Measurements from ENCODE around the gene HRCT1. TPM values are rescaled to one million over a fixed set of nuclear protein-coding genes. Genes with fewer than 3 reads are reported as not detected.
"Not testable (repeated sequence)": the region's sequence is repeated elsewhere in the genome, so short reads cannot be mapped to it uniquely, and the experiment has no call there.

HRCT1 gene
- total RNA-seq, 2 experiments from 2014 or later = not detected

DNA sequence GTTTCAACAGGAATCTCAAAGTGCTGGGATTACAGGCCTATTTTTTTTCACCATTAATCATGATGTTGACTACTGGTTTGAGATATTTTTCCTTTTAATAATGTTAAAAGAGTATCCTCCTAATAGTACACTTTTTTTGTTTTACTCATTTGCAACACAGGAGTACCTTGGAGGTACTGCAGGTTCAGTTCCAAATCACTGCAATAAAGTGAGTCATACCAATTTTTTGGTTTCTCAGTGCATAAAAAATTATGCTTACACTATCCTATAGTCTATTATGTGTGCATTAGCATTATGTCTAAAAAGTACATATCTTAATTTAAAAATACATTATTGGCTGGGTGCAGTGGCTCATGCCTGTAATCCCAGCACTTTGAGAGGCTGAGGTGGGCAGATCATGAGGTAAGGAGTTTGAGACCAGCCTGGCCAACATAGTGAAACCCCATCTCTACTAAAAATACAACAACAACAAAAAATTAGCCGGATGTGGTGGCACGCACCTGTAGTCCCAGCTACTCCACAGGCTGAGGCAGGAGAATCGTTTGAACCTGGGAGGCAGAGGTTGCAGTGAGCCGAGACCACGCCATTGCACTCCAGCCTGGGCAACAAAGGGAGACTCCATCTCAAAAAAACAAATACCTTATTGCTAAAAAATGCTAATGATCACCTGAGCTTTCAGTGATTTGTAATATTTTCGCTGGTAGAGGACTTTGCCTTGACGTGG, 8.5 kb upstream of the HRCT1 start:
- H3K4me1 Mint-ChIP-seq (ENCODE audit: low read depth); H3K4me3 Mint-ChIP-seq; POLR2A ChIA-PET; H3K27ac Mint-ChIP-seq; DNase-seq; ATAC-seq; H3K9me3 Mint-ChIP-seq (ENCODE audit: insufficient read depth); H3K36me3 Mint-ChIP-seq (ENCODE audit: low read depth): not testable (repeated sequence)
- H3K27me3 Mint-ChIP-seq (ENCODE audit: low read depth) = peaks cover 36% of the 10 kb centered on the region
- CTCF ChIA-PET = interaction anchor here (1.5 to 6.0 kb wide), 7 partner anchors 13 to 109 kb away, joined by 4 to 32 read pairs (median 8); no protein-coding TSS in a partner anchor

DNA sequence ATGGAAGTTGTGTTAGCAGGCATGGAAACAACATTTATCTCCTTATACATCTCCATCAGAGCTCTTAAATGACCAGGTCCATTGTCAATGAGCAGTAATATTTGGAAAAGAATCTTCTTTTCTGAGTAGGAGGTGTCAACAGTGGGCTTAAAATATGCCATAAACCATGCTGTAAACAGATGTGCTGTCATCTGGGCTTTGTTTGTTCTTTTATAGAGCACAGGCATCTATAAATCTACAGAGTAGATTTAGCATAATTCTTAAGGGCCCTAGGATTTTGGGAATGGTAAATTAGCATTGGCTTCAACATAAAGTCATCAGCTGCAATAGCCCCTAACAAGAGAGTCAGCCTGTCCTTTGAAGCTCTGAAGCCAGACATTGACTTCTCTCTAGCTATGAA, 7.7 kb upstream of the HRCT1 start:
- H3K4me1 Mint-ChIP-seq (ENCODE audit: low read depth) = peaks cover 3% of the 10 kb centered on the region
- H3K27ac Mint-ChIP-seq = no peak overlapping the region
- POLR2A ChIA-PET = no interaction called here
- no peak for ATAC-seq
- CTCF ChIA-PET = interaction anchor here (0.7 to 6.0 kb wide), 8 partner anchors 13 to 125 kb away, joined by 3 to 32 read pairs (median 6); no protein-coding TSS in a partner anchor
- H3K4me3 Mint-ChIP-seq = no peak overlapping the region
- no peaks in the 10 kb centered on the region for H3K36me3 Mint-ChIP-seq (ENCODE audit: low read depth)
- no peaks in the 10 kb centered on the region for H3K9me3 Mint-ChIP-seq (ENCODE audit: insufficient read depth)
- no peak for DNase-seq
- peaks cover 31% of the 10 kb centered on the region for H3K27me3 Mint-ChIP-seq (ENCODE audit: low read depth)

DNA sequence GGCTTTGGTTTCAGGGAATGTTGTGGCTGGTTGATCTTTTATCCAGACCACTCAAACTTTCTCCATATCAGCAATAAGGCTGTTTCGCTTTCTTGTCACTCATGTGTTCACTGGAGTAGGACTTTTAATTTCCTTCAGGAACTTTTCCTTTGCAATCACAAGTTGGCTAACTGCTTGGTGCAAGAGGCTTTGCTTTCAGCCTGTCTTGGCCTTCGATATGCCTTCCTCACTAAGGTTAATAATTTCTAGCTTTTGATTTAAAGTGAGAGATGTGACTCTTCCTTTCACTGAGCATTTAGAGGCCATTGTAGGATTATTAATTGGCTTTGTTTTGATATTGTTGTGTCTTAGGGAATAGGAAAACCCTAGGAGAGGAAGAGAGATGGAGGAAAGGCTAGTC, 7.0 kb upstream of the HRCT1 start:
- Mint-ChIP-seq H3K9me3 (ENCODE audit: insufficient read depth) (no peaks in the 10 kb centered on the region), H3K4me3 (no peak overlapping the region), H3K27ac (no peak overlapping the region), H3K4me1 (ENCODE audit: low read depth) (peaks cover 4% of the 10 kb centered on the region), H3K36me3 (ENCODE audit: low read depth) (no peaks in the 10 kb centered on the region), H3K27me3 (ENCODE audit: low read depth) (peaks cover 25% of the 10 kb centered on the region)
- ChIA-PET CTCF (interaction anchor here (0.7 to 6.0 kb wide), 9 partner anchors 12 to 125 kb away, joined by 3 to 32 read pairs (median 5); no protein-coding TSS in a partner anchor), POLR2A (no interaction called here)
- DNase-seq (no peak), ATAC-seq (no peak)

DNA sequence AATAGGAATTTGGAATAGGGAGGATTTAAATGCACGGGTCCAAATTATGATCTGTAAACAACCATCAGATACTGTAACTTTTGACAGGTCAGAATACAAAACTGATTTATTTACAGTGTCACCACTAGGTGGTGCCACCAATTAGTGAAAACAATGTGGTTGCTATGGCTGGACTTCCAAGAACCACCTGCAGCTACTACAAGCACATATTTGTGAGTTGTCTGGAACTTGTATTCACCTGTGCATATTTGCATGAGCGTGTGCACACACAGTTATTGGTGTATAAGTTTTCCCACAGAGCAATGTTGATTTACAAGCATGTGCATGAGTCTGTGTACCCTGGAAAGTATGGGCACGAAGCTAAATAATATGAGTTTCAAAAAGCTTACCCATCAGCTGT, 3.0 kb upstream of the HRCT1 start:
- DNase-seq = peak; percentile 64
- peaks cover 10% of the 10 kb centered on the region for H3K27me3 Mint-ChIP-seq (ENCODE audit: low read depth)

DNA sequence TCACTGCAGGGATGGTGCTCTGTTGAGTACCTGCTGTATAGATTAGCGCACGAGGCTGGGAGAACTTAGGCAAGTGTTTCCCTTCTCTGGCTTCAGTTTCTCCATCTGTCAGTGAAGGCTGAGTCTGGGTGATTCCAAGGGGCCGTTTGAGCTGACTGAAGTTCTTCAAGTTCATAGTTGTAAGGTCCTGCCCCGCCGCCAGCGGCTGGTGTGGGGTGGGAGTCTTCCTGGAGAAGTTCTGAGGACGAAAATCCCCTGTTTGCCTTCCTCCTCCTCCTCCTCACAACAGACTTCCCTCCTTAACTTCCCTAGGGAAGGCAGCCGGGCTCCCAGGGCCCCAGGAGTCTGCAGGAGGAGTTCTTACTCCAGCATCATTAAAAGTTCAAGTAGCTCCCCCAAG, 1.7 kb upstream of the HRCT1 start:
- peaks cover 6% of the 10 kb centered on the region for H3K27me3 Mint-ChIP-seq (ENCODE audit: low read depth)
- CTCF ChIA-PET = interaction anchor here (1.3 to 3.8 kb wide), 3 partner anchors 36 to 50 kb away, joined by 4 to 59 read pairs (median 37); no protein-coding TSS in a partner anchor
- H3K36me3 Mint-ChIP-seq (ENCODE audit: low read depth) = no peaks in the 10 kb centered on the region
- DNase-seq = no peak
- no peak for ATAC-seq
- peaks cover 22% of the 10 kb centered on the region for H3K4me1 Mint-ChIP-seq (ENCODE audit: low read depth)
- no peaks in the 10 kb centered on the region for H3K9me3 Mint-ChIP-seq (ENCODE audit: insufficient read depth)
- H3K27ac Mint-ChIP-seq = no peak overlapping the region
- no peak overlapping the region for H3K4me3 Mint-ChIP-seq
- POLR2A ChIA-PET = no interaction called here

More for the DNA sequence above, 3.0 kb upstream of the HRCT1 start:
- Mint-ChIP-seq H3K4me1 (ENCODE audit: low read depth) (peaks cover 10% of the 10 kb centered on the region), H3K36me3 (ENCODE audit: low read depth) (no peaks in the 10 kb centered on the region), H3K9me3 (ENCODE audit: insufficient read depth) (no peaks in the 10 kb centered on the region), H3K4me3 (no peak overlapping the region), H3K27ac (no peak overlapping the region)
- CTCF ChIA-PET = interaction anchor here (0.8 to 3.8 kb wide), 34 partner anchors 8 to 328 kb away, joined by 3 to 59 read pairs (median 4); no protein-coding TSS in a partner anchor
- ATAC-seq = peak; percentile 74
- POLR2A ChIA-PET = no interaction called here

DNA sequence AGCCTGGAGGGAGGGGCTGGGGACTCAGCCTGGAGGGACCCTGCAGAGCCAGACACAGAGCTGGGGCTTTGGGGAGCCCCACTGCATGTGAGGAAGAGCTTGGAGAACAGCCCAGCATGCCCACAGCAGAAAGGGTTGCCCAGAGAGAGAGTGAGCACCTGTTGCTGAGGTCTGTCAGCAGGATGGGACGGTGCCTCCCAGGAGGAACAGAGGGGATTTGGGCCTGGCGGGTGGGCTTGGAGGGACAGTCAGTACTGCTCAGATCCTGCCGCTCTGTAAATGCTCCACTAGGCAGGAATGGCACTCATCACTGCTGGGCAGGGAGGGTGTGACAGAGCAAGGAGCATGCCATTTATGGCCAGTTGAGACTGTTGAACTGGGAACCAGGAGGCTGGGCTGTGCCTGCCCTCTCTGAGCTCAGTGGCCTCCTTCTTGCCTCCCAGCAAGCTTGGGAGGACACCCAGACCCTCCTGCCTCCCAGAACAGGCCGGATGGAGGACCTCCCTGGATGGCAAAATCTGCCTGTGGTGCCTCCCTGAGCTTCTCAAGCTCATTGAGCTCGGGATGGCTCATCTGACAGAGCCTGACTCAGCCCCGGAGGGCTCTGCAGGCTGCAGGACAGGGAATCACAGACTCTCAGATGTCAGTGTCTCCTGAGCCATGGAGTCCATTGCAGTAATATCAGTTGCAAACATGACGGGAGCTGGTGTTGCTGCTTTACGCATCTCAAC, 786 bp upstream of the HRCT1 start:
- H3K4me1 Mint-ChIP-seq (ENCODE audit: low read depth) = peaks cover 27% of the 10 kb centered on the region
- POLR2A ChIA-PET = no interaction called here
- no peak for ATAC-seq
- H3K4me3 Mint-ChIP-seq = no peak overlapping the region
- H3K9me3 Mint-ChIP-seq (ENCODE audit: insufficient read depth) = no peaks in the 10 kb centered on the region
- no peak for DNase-seq
- CTCF ChIA-PET = interaction anchor here (1.3 to 3.8 kb wide), 2 partner anchors 35 to 49 kb away, joined by 4 to 37 read pairs; no protein-coding TSS in a partner anchor
- H3K27ac Mint-ChIP-seq = no peak overlapping the region
- no peaks in the 10 kb centered on the region for H3K36me3 Mint-ChIP-seq (ENCODE audit: low read depth)
- H3K27me3 Mint-ChIP-seq (ENCODE audit: low read depth) = peaks cover 6% of the 10 kb centered on the region

DNA sequence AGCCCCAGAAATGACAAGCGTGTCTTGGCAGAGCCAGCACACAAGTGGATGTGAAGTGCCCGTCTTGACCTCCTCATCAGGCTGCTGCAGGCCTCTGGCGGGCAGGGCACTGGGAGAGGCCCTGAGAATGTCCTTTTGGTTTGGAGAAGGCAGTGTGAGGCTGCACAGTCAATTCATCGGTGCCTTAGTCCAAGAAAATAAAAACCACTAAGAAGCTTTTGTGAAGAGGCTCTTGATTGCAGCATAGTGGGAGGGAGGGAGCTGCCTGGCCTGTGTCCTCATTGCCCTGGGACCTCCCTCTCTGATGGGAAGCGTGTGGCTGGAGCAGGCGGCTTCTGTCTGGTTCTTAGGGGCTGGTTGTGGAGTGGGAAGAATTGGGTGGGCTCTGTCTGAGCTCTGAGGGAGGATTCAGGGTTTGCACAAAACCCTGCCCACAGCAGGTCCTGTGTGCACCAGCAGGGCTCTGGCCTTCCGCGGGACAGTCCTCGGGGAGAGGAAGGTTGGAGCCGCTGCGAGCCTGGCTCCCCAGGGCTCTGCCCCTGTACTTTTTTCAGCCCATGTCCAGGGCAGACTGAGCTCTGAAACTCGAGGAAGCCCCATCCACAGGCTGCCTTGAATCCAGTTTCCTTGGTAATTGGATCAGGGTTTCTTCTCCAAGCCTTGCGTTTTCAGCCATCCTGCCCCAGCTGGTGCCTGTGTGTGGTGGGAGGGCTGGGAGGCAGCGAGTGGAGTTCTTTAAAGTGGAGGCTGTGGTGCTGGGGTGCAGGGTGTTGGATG, 1.1 kb downstream of the HRCT1 start:
- H3K27ac Mint-ChIP-seq = peak overlapping the region; percentile 58
- DNase-seq = no peak
- ATAC-seq = no peak
- no peak overlapping the region for H3K4me3 Mint-ChIP-seq
- H3K4me1 Mint-ChIP-seq (ENCODE audit: low read depth) = peaks cover 45% of the 10 kb centered on the region
- H3K9me3 Mint-ChIP-seq (ENCODE audit: insufficient read depth) = no peaks in the 10 kb centered on the region
- ChIA-PET CTCF (interaction anchor here (0.7 to 1.7 kb wide), 3 partner anchors 38 to 117 kb away, joined by 3 to 4 read pairs (median 3); no protein-coding TSS in a partner anchor), POLR2A (no interaction called here)
- no peaks in the 10 kb centered on the region for H3K36me3 Mint-ChIP-seq (ENCODE audit: low read depth)
- H3K27me3 Mint-ChIP-seq (ENCODE audit: low read depth) = no peaks in the 10 kb centered on the region

DNA sequence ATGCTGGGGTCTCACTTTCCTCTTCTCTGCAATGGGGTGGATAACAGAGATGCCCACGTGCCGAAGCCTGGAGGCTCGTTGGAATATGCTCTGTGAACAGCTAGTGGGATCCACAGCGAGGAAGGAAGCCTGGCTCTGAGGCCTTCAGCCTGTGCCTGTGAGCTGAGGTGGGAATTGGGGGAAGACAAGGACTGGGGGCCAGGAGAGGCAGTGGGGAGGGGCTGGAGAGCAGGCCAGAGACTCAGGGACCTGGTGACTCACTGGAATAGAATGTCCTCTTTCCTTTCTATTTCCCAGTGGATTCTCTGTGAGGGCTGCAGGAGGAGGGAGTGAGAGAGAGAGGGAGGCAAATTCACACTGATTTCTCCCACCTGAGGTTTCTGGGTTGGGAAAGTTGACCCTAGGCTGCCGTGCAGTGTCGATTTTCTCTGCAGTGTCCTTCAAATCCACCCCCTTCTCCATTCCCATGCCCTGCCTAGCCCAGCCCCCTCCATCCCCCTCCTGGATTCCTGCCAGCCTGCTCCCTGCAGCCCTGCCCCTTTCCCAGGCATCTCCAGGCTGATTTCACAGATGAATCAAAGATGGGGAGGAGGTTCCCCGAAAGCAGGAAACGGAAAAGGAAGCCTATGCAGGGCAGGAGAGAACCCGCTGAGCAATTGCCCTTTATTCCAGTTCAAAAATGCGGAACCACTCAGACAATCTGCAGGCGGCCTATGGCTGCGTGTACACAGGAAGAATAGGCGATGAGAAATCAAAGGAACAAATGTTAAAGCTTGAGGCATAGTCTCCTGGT, 1.9 kb downstream of the HRCT1 start:
- H3K27me3 Mint-ChIP-seq (ENCODE audit: low read depth) = no peaks in the 10 kb centered on the region

DNA sequence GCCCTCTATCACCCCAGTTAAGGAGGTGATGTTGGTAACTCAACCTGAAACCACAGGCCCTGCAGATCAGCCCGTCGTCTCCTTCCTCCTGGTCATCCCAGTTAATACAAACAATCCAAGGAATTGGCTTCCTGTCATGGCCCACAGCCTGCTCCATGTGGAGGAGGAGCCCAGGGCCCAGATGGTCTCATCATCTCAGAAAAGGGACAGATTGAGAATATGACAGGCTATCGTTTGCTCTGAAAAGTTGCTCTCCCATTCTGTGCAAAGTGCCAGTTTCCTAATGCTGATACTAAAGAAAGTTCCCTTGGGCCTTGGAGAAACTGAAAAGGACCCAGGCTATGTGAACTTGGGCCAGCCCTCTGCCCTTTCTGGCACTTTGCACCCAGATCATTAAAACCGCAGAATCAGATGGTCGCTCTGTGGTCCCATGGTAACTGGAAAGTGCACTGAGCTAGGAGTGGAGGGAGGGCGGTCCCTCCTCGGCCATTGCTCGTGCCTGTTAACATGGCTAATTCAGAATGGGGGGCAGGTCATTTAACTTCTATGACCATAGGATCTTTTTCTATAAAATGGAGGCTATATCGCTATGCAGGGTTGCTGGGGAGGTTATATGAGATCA, 2.6 kb downstream of the HRCT1 start:
- ChIA-PET CTCF (interaction anchor here (1.1 kb wide), 1 partner anchor 26 kb away, joined by 3 read pairs; no protein-coding TSS in a partner anchor), POLR2A (no interaction called here)
- no peaks in the 10 kb centered on the region for H3K36me3 Mint-ChIP-seq (ENCODE audit: low read depth)
- ATAC-seq = no peak
- no peak overlapping the region for H3K4me3 Mint-ChIP-seq
- DNase-seq = no peak
- peaks cover 42% of the 10 kb centered on the region for H3K4me1 Mint-ChIP-seq (ENCODE audit: low read depth)
- no peaks in the 10 kb centered on the region for H3K27me3 Mint-ChIP-seq (ENCODE audit: low read depth)
- peak overlapping the region; percentile 15 for H3K27ac Mint-ChIP-seq
- no peaks in the 10 kb centered on the region for H3K9me3 Mint-ChIP-seq (ENCODE audit: insufficient read depth)

More for the DNA sequence above, 1.9 kb downstream of the HRCT1 start:
- no peak for DNase-seq
- Mint-ChIP-seq H3K36me3 (ENCODE audit: low read depth) (no peaks in the 10 kb centered on the region), H3K9me3 (ENCODE audit: insufficient read depth) (no peaks in the 10 kb centered on the region), H3K27ac (peak overlapping the region; percentile 58), H3K4me3 (no peak overlapping the region), H3K4me1 (ENCODE audit: low read depth) (peaks cover 45% of the 10 kb centered on the region)
- ATAC-seq = no peak
- ChIA-PET CTCF (interaction anchor here (1.0 to 1.7 kb wide), 2 partner anchors 37 to 118 kb away, joined by 3 to 4 read pairs; no protein-coding TSS in a partner anchor), POLR2A (no interaction called here)

DNA sequence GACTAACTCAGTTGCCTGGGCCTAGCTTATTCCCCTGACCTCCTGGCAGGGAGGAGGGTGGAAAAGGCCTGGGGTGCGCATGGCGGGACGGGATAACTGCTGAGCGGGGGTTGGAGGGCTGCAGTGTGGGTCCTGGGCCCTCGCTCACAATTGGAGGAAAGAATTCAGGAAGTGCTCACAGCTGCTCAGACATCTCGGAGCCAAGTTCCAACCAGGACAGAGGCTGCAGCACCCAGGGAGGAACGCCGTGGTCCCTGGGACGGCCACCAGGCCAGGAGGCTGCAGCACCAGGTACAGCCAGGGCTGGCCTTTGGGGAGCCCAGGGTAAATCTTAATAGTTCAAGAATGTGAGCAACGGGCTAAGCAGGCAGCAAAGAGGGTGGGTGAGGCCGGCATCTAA, 3.3 kb downstream of the HRCT1 start, which contains the start of gene SPAAR:
Gene SPAAR (plus strand): TSS at position 217 of the 400 bp plus-strand sequence. CDS start 974 bp downstream, outside the sequence.
- ATAC-seq (no peak), DNase-seq (no peak)
- Mint-ChIP-seq H3K9me3 (ENCODE audit: insufficient read depth) (no peaks in the 10 kb centered on the region), H3K4me3 (no peak within 1 kb of the TSS), H3K36me3 (ENCODE audit: low read depth) (no peaks in the 10 kb centered on the region), H3K27ac (peak within 1 kb of the TSS; percentile 92), H3K4me1 (ENCODE audit: low read depth) (peaks cover 42% of the 10 kb centered on the region), H3K27me3 (ENCODE audit: low read depth) (no peaks in the 10 kb centered on the region)
- ChIA-PET POLR2A (no interaction called here), CTCF (interaction anchor here (1.1 to 1.3 kb wide), 3 partner anchors 18 to 213 kb away, joined by 3 read pairs; no protein-coding TSS in a partner anchor)

All from activated CD8-positive, alpha-beta T cell treated with anti-CD3 and anti-CD28 coated beads, Interleukin-2, amount 10 ng/mL, durations not matched to agents 7 days and 5 days (primary cell).